Stimulated activated CD8-positive, alpha-beta memory T cell treated with anti-CD3 and anti-CD28 coated beads, Interleukin-15, amount 100 ng/mL, for 1 hour (primary cell): Measurements from ENCODE around the gene ALDH3B1.

Source experiments
- DNase-seq: peaks from one replicate; pipeline ENCODE4 v3.0.0-alpha.2; 2020; ENCODE audit warnings: low read depth

ALDH3B1 gene

DNA sequence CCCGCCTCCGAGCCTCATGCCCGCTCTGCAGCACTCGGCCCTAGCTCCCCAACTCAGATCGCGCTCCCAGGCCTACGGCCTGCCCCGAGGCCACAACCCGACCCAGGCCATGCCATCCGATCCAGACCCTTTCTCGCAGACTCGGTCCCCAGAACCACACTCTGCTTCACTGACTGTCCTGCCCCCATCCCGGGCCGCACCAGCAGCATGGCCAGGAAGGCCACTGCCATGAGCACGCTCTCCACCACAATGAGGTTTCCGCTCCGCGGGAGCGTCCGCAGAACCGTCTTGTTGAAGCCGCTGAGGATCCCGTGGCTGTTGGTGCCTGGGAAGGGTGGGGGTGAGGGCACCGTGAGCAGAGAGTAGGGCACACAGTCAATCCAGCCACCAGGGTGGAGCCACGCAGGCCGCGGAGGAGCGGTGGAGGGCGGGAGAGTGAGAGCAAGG, 12.6 kb upstream of the ALDH3B1 start:
- DNase-seq = no peak

DNA sequence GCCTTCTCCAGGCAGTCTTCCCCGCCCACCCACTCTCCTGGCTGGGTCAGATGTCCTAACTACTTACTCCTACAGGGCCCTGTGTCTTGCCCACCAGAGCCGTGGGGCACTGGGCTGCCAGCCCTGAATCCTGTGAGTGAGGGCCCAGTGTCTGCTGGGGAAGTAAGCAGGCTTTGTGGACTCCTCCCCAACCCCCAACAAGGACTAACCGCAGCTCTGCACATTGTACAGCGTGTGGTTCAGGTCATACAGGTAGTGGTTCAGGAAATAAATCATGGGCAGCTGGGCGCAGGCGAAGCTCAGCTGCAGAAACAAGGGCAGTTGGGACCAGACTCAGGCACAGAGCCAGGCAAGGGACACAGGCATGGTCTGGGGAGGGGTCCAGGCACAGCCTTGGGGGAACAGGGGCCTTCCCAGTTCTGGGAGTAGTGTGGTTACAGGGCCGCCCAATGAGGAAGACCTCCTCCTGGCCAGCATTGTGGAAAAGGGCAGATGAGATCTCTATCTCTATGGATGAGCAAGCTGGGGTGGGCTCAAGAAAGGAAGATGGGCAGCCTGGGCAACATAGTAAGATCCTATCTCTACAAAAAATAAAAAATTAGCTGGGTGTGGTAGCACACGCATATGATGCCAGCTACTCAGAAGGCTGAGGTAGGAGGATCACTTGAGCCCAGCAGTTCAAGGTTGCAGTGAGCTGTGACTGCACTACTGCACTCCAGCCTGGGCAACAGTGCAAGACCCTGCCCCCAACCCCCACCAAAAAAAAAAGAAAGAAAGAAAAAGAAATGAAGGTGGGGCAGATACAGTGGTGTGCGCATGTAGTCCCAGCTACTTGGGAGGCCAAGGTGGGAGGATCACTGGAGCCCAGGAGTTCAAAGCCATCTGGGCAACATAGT, 11.7 kb upstream of the ALDH3B1 start:
- no peak for DNase-seq

DNA sequence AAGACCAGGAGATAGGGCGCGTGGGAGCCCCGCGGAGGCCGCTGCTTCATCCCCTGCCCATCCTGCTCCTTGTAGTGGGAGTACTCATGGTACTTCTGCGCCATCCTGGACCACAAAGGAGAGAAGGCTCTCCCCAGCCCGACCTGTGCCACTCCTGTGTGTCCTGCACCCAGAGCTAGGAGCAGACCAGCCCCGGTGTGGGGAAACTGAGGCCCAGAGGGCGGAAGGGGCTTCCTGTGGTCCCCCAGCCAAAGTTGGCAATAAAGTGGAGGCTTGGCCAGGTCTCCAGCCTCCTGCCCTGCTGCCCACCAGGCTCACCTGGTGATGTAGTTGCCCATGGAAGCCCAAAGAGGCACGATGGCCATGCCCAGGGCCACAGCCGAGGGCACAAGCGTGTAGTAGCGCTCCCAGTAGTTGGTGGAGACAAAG, 10.9 kb upstream of the ALDH3B1 start:
- DNase-seq = no peak

DNA sequence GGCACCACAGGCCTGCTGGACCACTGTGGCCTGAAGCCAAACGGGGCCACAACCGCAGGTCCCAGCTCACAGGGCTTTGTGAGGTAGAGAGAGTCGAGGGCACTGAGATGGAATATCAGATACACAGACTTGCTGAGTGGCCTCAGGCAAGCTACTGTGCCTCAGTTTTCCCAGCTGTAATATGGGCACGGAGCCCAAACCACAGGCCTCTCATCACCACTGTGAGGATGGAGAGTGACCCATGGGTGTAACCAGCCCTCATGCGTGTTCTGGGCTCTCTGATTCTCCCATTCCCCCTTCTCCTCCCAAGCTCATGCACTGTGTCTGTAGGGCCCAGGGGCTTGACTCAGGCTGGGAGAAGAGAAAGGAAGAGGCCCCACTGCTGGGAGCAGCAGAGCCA, 10.4 kb upstream of the ALDH3B1 start:
- no peak for DNase-seq

DNA sequence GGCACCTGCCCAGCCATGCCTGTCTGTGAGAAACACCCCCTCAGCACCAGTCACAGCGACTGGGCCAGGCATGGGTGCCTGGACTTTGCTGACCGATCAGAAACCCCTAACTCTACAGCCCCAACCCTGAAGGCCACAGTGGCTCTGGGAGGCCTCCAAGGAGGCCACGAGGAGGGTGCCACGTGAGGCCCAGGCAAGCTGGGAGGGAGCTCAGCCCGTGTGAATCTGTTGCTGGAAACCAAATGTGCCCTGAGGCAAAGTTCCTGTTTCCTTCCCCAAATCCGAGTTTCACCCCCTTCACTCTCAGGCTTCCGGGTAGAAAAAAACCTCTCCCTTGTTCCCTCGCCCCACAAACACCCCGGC, 7.6 kb upstream of the ALDH3B1 start:
- no peak for DNase-seq

DNA sequence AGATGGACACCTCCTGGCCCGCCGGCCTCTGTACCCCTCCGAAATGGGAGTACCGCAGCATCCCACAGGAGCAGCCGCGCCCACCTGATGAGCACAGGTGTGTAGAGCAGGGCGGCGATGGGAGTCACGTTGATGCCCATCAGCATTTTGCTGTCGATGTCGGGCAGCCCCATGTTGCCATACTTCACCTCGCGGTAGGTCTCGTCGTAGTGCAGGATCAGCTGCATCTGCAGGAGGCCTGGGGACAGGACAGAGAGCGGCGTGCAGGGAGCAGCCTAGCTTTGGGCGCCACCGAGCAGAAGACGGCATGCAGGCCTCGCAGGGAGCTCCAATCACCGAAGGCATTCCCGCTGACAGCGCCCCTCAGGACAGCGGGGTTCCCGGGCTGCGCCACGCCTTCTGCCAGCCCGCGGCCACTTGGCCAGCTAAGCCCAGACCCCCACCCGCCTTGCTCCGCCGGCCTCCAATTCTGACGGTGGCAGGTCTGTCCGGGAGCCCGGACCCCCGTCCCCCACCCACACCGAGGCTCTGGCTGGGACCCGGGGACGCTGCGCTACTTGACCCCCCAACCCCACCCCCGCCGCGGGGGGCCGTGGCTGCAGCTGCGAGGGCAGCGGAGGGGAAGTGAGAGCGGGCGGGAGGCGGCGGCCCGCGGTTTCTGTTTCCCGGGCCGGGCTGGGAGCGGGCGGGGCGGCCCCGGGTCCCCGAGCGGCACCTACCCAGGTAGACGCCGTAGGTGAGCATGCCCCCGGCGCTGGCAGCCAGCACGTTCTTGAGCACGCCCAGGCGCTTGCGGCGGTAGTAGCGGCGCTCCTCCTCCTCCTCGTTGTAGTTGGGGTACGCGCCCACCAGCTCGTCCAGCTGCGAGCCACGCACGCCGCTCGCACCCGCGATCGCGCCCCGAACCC, 6.9 kb upstream of the ALDH3B1 start:
- DNase-seq = peak; percentile 20

DNA sequence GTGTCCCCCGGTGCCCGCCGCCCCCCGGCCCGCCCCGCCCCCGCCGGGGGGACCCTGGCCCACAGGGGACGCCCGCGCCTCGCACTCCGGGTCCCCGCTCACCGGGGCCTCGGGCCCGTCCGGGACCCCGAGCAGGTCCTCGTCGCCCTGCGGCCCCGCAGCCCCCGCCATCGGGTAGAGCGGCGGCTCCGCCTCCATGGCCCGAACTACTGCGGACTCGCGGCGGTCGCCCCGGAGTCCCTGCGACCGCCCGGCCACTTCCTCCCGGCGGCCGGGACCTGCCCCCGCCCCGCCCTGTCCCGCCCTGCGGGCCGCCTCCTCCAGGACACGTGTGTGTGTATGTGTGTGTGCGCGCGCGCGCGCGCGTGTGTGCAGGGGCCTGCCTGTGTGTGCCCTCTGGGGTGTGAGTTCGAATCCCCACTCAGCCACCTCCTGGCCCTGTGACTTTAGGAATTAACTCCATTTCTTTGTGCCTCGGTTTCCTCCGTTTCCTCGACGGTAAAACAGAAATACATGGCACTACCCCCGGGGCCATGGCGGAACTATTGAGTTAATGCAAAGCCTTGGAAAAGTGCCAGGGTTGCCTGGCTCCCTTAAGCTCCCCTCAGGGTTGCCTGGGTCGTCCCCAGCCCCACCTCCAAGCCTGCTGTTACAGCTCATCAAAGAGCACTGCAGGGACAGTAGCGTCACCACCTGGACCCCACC, 6.1 kb upstream of the ALDH3B1 start, which contains the start of gene UNC93B1:
UNC93B1 (minus strand) TSS at position 252 of the 705 bp plus-strand sequence; CDS start at position 198, 54 bp downstream.
- peak; percentile 52 for DNase-seq

DNA sequence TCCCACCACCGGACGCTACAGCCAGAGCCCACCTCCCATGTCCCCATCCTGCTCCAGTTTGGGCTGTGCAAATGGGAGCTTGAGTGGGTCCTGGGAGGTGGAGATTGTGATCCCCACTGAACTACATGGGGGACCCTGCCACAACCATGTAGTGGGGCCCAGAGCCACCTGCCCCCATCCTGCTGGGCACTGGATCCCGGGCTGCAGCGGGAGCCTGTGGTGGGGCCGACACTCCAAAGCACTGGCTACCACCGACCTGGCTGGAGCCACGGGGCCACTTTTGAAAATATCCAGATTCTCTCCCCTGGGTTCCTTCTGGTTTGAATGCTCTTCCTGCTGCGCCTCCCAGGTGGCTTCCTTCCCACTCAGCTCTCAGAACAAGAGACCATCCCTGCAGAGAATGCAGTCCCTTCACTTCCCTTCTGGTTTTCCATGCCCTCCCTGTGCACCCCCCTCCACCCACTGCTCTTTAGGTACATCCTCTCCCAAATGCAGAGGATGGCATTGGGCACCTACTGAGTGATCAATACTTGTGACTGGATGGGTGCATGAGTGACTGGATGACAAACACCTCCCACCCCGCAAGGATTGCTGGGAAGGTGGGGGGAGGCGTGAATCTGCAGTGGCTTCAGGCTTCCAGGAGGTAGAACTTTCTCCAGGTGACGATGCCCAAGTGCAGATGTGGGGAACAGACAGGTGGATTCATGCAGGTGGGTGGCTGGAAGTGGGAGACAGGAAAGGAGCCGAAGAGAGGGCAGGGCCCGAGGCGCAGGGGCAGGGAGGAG, 5.4 kb upstream of the ALDH3B1 start:
- DNase-seq = no peak

DNA sequence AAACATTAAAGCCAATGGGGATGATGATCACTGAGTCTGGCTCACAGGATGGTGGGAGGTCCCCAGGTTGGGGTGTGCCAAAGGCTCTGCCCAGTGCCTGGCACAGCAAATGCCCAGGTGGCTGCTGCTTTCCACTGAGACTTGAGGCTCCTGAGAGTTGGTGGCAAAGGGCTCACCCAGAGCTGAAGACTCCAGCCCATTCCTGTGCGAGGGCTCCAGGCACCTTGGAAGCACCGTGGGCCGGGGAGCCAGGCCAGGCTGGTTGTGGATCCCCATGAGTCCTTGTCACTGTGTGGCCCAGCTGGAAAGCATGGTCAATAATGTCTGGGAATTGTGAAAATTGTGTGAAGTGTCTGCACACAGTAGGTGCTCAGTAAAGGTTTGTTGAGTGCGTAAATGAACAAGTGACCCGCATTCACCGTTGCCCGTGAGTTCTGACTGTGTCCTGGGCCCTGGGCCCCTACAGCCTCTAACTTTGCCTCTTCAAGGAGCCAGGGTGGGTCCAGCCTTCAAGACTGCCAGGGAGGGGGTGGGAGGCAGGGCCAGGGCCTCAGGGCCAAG, 3.4 kb upstream of the ALDH3B1 start:
- DNase-seq = no peak

DNA sequence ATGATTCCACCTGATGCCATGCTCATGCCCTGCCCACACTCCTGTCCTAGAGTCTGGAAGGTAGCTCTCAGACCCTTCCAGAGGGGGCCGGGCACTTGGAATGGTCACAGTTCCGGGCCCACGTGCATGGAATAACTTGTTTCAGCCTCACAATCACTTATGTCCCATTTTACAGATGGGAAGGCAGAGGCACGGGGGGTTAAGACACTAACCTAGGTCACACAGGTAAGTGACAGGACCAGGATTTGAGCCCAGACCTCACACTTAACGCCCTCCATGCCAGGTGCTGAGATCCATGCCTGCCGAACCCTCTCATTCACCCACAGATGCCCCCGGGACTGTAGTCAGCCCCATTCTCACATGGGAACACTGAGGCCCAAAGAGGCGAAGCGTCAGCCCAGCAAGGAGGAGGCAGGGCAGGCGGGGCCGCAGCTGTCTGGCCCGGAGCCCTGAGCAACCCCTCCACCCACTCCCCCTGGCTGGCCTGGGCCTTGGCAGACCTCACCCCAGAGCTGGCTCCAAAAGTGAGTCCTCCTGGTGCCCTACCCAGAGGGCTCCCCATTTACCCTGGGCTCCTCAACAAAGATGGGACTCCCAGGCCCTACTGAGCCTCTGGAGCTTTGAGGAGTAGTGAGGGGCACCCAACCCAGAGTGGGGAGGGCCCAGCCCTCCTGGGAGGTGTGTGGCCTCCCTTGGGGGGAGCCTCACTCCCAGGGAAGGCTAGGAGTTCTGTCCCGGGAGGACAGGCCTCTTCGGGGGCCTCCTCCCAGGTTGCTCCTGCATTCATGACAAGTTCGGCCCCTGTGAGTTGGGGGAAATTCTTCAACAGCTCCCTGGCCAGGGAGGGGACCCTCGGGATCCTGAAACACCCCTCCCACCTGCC, 2.4 kb upstream of the ALDH3B1 start:
- no peak for DNase-seq

DNA sequence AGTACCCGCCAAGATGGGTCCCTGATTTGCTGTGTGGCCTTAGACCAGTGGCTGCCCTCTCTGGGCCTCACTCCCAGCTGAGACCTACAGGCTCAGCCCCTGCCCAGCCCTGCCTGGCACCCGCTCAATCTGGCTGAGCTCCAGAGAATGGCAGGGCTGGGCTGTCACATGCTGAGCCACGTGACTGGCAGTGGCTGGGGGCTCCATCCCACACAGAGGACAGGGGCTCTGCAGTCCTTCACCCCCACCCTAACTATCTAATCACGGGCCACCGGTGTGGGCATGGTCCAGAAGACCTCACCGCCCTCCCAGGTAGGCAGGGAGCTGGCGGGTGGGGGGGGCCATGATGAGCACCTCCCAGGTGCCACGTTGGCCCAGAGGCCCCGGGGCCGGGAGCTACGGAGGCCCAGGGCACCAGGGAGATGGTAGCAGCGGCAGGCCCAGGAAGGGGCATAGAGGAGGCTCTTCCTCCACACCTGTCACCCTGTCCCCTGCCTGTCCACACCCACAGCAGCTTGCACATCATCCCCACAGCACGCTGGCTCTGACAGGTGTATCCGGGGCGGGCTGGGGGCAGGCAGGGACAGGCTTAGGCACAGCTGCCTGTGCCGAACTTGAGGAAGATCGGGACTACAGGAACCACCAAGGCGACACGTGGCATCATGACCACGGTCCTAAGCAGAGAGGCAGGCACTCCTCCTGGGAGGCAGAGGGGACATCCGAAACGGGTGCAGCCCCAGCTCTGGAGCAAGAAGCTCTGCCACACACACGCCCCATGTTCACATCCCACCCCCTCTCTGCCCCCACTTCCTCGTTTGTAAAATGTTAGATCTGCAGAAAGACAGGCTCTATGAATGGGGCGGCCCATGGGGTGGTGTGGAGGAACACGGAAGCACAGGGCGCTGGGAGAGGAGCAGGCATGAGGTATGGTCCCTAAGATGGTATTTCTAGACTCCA, 1.5 kb upstream of the ALDH3B1 start:
- DNase-seq = no peak

DNA sequence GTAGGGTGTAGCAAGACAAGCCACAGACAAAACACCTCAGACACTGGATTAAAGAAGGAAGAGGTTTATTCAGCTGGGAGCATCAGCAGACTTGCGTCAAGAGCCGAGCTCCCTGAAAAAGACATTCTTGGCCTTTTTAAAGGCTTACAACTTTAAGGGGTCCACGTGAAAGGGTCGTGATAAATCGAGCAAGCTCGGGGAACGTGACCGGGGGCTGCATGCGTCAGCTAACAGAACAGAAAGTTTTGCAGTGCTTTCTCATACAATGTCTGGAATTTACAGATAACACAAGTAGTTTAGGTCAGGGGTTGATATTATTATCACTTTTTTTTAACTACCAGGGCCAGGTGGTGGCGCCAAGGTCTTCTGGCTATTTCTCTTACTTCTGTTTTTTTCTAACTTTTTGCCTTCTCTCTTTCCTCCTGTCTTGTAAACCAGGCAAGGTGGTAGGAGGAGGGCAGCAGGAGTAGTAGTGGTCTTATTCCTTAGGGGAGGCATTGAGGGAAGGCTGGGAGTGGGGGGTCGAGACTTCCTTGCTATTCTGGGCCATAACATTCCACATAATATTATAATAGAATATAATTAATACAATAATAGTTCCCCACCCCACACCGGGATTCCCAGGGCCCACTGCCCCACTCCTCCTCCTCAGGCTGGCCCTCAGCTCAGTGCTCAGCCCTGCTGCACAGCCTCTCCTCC, 587 bp upstream of the ALDH3B1 start:
- no peak for DNase-seq

DNA sequence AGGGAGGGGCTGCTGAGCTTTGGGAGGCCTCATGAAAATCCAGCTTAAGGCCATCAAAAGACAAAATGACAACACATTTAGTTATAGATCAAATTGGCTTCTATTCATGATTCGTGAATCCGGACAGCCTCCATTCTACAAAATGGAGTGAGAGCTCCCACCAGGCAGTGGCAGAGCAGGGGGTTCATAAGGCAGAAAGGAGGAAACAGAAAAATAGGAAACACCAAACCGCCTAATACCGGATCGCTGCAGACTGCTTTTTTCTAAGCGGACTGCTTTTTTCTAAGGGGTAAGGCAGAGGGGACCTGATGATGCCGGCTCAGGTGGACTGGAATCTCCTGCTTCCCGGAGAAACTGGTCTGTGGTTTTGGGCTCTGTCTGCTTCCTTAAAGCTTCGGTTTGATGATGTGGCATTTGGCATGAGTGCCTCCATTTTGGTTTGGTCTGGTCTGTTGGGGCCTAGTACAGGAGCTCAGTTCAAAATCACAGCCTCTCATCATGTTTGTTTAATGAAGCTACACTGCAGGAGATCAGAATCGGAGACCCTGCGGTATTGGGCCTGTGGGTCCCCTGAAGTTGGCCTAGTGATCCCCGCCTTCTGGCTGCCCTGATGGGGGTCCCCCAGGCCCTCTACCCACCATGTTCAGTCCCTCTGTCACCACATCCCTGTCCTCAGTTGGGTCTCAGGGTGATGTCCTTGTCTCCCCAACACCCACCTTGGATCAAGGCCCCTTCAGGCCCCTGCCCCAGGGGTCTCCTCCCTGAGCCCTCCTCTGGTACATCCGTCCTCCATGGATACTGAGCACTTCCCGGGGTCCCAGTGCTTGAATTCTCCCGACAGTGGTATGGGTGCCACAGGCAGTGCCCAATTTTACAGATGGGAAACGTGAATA, 1.2 kb downstream of the ALDH3B1 start:
- no peak for DNase-seq

DNA sequence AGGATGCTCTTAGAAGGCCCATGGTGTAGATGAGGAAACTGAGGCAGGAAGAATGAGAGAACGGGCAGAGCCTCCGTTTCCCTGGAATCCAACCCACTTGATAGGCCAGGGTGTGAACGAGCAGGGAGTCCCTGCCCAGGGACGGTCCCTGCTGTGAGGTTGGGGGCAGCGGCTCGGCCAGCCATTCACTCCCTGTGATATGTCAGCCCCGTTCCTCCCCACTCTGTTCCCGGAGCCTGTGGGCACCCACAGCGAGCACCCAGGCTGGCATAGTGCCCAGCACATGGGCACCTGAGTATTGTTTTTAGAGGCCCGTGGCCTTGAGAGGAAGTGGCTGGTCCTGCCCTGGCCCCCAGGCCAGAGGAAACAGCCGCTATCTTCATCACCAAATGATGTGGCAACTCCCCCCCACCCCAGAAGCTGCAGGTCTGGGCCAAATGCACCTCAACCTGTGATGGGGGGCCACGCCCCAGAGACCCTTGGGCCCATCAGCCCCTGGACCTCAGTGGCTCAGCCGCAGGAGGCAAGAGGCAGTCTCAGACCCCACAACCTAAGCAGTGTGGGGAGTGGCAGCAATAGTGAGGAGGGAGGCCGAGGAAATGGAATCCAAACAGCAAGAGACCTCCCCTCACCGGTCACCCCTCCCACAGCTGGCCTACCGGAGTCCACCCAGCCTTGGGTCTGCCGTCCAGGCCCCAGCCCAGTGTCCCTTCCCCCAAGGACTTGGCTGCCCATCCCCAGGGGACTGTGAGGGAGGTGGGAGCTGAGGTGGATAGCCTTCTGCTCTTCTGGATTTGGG, 2.1 kb downstream of the ALDH3B1 start:
- no peak for DNase-seq

DNA sequence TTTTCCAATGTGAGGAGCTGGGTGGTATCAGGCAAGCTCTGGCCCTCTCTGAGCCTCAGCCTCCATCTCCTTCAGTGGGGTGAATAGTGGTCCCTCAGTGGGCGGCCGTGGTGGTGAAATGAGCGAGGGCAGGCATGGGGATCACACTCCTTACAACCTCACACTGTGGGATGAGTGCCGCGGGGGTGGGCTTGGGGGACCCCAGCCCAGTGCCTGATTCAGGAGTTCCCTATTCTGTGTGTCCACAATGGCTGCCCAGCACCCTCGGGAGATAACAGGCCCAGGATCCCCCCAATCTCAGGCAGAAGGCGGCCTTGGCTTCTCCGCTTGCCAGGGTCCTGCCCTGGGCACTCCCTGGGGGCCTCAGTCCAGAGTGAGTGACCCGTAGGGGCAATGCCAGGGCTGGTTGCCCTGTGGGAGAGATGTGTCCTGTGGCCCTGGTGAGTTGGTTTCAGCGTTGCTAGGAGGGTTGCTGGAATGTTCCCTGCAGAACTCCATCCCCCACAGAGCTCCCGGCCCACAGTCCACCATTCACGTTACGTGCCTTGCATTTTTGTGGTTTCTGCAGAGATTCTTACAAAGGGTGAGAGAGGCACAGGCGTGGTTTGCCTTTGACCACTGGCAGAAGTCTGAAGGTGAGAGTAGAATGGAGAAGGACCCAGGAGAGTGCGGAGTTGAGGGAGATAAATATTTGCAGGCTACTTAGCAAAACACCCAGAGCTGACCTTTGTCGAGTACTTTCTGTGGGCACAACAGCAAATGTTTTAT, 2.9 kb downstream of the ALDH3B1 start:
- no peak for DNase-seq
